ENCODE measurements around the gene NEURL1. TPM values are rescaled to one million over a fixed set of nuclear protein-coding genes. Genes with fewer than 3 reads are reported as not detected.
"Not testable (repeated sequence)": the region's sequence is repeated elsewhere in the genome, so short reads cannot be mapped to it uniquely, and the experiment has no call there.

The NEURL1 gene
- total RNA-seq, 1 donor from 2014 or later, result 1.3 TPM

DNA sequence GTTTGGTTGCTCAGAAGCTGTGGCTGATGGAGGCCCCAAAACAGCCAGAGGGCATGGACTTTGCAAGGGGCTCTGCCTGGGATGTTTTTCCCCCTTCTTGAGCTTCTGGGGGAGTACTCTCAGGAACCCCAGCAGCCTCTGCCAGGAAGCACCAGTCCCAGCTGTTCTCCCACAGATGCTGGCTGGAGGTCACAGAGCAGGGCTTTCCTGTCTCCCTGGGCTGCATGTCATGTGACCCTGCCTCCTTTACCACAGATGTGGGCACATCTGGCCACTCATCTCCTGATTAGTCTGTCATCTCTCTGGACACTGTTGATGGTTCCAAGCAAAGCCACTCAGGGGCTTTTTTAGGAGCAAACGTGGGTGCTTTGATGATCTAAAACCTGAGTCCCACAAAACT is 136.7 kb downstream of the NEURL1 start:
- DNase-seq (ENCODE audit: low read depth), result no peak
- Histone ChIP-seq H3K4me3 (ENCODE audit: low read depth, low read length) (no peak overlapping the region), H3K36me3 (ENCODE audit: control insufficient read depth, insufficient read depth, low read length) (no peaks in the 10 kb centered on the region), H3K27me3 (ENCODE audit: control insufficient read depth, insufficient read depth, low read length) (no peaks in the 10 kb centered on the region)
- TF ChIP-seq, protein P1, sequence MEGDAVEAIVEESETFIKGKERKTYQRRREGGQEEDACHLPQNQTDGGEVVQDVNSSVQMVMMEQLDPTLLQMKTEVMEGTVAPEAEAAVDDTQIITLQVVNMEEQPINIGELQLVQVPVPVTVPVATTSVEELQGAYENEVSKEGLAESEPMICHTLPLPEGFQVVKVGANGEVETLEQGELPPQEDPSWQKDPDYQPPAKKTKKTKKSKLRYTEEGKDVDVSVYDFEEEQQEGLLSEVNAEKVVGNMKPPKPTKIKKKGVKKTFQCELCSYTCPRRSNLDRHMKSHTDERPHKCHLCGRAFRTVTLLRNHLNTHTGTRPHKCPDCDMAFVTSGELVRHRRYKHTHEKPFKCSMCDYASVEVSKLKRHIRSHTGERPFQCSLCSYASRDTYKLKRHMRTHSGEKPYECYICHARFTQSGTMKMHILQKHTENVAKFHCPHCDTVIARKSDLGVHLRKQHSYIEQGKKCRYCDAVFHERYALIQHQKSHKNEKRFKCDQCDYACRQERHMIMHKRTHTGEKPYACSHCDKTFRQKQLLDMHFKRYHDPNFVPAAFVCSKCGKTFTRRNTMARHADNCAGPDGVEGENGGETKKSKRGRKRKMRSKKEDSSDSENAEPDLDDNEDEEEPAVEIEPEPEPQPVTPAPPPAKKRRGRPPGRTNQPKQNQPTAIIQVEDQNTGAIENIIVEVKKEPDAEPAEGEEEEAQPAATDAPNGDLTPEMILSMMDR (IDR thresholded peaks at IDR 0.05; ENCODE audit: insufficient read depth, low read length, poor library complexity, severe bottlenecking), result no peak

DNA sequence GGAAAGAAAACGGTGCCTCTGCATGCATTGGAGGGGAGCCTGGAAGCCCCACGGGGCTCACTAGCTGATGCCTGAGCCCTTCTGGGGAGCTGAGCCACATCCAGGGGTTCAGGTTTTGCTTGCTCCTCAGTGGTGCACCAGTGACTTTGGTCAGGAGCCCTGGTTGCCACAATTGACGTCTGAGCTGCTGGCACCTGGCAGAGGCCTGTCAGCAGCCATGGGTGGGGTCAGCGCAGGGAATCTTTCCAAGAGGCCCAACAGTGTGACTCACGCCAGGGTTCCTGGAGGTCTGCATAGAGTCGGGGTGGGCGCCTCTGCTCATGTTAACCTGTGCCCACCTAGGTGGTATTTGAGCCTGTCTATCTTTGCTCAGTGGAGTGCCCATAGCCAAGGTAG is 138.7 kb downstream of the NEURL1 start:
- Histone ChIP-seq H3K36me3 (ENCODE audit: control insufficient read depth, insufficient read depth, low read length) (no peaks in the 10 kb centered on the region), H3K27me3 (ENCODE audit: control insufficient read depth, insufficient read depth, low read length) (no peaks in the 10 kb centered on the region), H3K4me3 (ENCODE audit: low read depth, low read length) (no peak overlapping the region)
- DNase-seq (ENCODE audit: low read depth), result no peak
- TF ChIP-seq, protein P1 (IDR thresholded peaks at IDR 0.05; ENCODE audit: insufficient read depth, low read length, poor library complexity, severe bottlenecking), result no peak

DNA sequence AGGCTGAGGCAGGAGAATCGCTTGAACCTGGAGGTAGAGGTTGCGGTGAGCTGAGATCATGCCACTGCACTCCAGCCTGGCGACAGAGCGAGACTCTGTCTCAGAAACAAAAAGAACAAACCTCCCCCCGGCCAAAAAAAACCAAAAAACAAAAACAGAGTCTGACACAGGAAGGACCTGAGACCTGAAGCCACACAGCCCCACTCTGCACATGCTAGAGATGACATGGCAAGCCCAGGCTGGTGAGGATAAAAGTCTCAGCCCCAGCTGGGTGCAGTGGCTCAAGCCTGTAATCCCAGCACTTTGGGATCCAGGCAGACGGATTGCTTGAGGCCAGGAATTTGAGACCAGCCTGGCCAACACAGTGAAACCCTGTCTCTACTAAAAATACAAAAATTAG is 139.4 kb downstream of the NEURL1 start:
- H3K36me3 ChIP-seq (ENCODE audit: control insufficient read depth, insufficient read depth, low read length); H3K27me3 ChIP-seq (ENCODE audit: control insufficient read depth, insufficient read depth, low read length); H3K4me3 ChIP-seq (ENCODE audit: low read depth, low read length); DNase-seq (ENCODE audit: low read depth): not testable (repeated sequence)

DNA sequence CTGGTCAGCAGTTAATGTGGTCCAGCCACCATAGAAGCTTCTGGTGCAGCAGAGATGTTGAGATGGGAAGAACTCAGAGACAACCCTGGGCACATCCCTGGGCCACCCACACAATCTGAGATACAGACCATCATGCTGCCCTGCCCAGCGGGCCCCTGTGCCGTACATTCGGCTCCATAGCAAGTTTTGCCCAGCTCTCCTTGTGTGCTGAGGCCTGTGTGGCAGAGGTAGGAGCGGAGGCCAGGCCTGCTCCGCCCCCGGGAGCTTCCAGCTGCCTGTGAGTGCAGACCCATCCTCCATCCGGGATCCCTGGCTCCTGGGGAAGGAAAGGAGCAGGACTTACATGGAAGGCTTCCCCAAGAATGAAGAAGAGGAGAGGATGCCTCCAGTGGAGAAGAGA is 140.3 kb downstream of the NEURL1 start:
- H3K36me3 ChIP-seq (ENCODE audit: control insufficient read depth, insufficient read depth, low read length), result no peaks in the 10 kb centered on the region
- H3K27me3 ChIP-seq (ENCODE audit: control insufficient read depth, insufficient read depth, low read length), result no peaks in the 10 kb centered on the region
- TF ChIP-seq, protein P1 (IDR thresholded peaks at IDR 0.05; ENCODE audit: insufficient read depth, low read length, poor library complexity, severe bottlenecking), result no peak
- no peak for DNase-seq (ENCODE audit: low read depth)
- H3K4me3 ChIP-seq (ENCODE audit: low read depth, low read length), result no peak overlapping the region

DNA sequence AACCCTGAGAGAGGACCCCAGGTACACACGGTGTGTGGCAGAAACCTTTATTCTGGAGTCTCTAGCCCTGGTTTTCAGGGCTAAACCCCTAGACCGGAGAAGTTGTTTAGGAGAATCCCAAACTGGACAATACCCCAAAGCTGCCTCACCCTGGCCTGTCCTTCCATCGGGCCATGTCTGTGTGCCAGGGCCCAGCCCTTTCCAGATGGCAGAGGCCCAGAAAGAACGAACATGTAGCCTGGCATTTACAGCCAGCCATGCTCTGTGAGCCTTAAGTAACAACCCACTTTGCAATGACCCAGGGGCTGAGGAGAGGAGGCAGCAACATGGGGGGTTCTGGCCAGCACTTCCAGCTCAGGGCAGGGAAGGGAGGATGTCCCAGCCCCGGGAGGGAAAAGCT is 142.1 kb downstream of the NEURL1 start:
- H3K4me3 ChIP-seq (ENCODE audit: low read depth, low read length), result no peak overlapping the region
- TF ChIP-seq, protein P1 (IDR thresholded peaks at IDR 0.05; ENCODE audit: insufficient read depth, low read length, poor library complexity, severe bottlenecking), result no peak
- H3K27me3 ChIP-seq (ENCODE audit: control insufficient read depth, insufficient read depth, low read length), result no peaks in the 10 kb centered on the region
- H3K36me3 ChIP-seq (ENCODE audit: control insufficient read depth, insufficient read depth, low read length), result no peaks in the 10 kb centered on the region
- no peak for DNase-seq (ENCODE audit: low read depth)

DNA sequence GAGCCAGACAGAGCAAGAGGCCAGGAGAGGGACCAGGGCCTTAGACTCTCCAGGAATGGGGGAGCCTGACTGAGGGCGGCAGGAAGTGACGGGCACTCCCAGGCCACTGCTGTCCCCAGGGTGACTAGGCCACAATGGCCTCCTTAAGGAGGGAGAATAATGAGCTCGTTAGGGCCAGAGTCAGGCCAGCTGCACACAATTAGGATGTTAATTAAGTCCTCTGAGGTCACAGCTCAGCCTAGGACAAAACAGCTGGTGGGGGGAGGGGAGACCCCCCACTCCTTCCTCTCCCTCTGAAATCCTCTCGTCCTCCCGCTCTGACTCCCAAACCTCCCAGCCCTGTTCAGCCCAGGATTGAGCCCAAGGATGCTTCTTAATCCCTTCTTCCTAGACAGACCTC is 143.0 kb downstream of the NEURL1 start:
- TF ChIP-seq, protein P1 (IDR thresholded peaks at IDR 0.05; ENCODE audit: insufficient read depth, low read length, poor library complexity, severe bottlenecking), result no peak
- no peak for DNase-seq (ENCODE audit: low read depth)
- Histone ChIP-seq H3K4me3 (ENCODE audit: low read depth, low read length) (no peak overlapping the region), H3K27me3 (ENCODE audit: control insufficient read depth, insufficient read depth, low read length) (no peaks in the 10 kb centered on the region), H3K36me3 (ENCODE audit: control insufficient read depth, insufficient read depth, low read length) (no peaks in the 10 kb centered on the region)
